HK-2 (cell line): ENCODE data around the gene WBP1L.
"Not testable (repeated sequence)": the region's sequence is repeated elsewhere in the genome, so short reads cannot be mapped to it uniquely, and the experiment has no call there.

Experiments
- DNase-seq: peaks from one replicate; pipeline ENCODE4 v3.0.0-alpha.2; 2018; ENCODE audit not compliant: unreplicated experiment

Gene WBP1L

GRCh38 chr10:102812231-102812876 lies 68.6 kb downstream of the WBP1L start:
- DNase-seq = no peak

DNA sequence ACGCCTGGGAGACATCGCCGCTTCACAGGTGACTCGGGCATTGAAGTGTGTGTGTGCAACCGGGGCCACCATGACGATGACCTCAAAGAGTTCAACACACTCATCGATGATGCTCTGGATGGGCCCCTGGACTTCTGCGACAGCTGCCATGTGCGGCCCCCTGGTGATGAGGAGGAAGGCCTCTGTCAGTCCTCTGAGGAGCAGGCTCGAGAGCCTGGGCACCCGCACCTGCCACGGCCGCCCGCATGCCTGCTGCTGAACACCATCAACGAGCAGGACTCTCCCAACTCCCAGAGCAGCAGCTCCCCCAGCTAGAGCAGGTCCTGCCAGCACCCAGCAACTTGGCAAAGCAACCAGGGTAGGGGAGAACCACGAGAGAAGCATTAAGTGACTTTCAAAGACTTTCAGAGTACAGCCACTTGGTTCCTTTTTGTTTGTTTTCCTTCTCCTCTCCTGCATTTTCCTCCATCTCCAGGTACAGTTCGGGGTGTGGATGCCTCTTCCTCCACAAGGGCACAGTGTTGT lies 69.3 kb downstream of the WBP1L start:
- DNase-seq = no peak

- DNase-seq = no peak
Measured at GRCh38 chr10:102813734-102814452, 70.1 kb downstream of the WBP1L start.

GRCh38 chr10:102814453-102814871 lies 70.7 kb downstream of the WBP1L start:
- DNase-seq = peak; percentile 35

DNA sequence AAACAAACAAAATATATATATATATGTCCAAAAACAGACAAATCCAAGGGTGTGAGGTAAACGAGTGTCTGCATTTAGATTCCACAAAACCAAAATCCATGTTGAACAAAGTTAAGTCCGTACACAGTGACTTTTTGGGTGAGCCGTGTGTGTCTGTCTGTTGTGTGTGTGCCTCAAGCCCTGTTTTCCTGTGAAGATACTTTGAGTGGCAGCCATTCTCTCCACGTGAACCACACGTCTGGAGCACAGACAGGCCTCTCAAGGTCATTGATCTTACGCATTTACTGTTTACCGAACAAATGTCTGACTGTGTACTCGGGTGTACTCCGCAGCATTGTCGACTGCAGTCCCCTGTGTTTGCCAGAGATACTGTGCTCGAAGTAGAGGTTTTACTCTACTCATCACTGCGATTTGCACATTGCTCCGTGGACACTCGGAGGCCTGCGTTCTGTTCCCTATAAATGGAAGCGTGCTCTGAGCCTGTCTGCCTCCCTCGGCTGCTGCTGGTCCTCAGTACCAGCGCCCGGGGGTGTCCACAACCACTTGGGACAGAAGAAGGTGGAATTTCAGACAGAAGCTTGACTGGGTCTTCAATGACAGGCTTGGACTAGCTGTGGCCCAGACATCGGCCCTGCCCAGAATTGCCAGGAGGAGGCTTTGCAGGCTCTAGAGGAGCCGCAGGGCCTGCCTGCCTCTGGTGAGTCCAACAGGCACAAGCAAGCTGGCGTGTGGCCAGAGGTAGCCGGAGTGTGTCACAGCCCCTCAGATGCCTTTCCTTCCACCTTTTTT lies 71.3 kb downstream of the WBP1L start:
- peak; percentile 44 for DNase-seq

GRCh38 chr10:102815790-102816549 lies 72.2 kb downstream of the WBP1L start:
- no peak for DNase-seq

DNA sequence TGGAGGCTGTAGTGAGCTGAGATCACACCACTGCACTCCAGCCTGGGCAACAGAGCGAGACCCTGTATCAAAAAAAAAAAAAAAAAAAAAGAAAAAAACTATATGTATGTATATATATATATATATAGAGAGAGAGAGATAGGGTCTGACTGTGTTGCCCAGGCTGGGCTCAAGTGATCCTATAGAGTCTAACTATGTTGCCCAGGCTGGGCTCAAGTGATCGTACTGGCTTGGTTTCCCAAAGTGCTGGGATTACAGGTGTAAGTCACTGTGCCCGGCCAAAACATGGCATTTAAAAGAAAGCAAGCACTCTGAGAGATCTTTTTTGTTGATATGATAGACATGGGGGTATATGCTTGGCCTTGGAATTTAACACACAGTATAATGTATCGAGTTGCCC lies 73.4 kb downstream of the WBP1L start:
- no peak for DNase-seq

GRCh38 chr10:102819054-102819453 lies 75.3 kb downstream of the WBP1L start:
- no peak for DNase-seq

GRCh38 chr10:102820008-102820407 lies 76.3 kb downstream of the WBP1L start:
- not testable (repeated sequence) for DNase-seq

GRCh38 chr10:102822222-102822621 lies 78.5 kb downstream of the WBP1L start:
- DNase-seq = no peak

- no peak for DNase-seq
Measured at GRCh38 chr10:102824664-102825063, 80.9 kb downstream of the WBP1L start.

DNA sequence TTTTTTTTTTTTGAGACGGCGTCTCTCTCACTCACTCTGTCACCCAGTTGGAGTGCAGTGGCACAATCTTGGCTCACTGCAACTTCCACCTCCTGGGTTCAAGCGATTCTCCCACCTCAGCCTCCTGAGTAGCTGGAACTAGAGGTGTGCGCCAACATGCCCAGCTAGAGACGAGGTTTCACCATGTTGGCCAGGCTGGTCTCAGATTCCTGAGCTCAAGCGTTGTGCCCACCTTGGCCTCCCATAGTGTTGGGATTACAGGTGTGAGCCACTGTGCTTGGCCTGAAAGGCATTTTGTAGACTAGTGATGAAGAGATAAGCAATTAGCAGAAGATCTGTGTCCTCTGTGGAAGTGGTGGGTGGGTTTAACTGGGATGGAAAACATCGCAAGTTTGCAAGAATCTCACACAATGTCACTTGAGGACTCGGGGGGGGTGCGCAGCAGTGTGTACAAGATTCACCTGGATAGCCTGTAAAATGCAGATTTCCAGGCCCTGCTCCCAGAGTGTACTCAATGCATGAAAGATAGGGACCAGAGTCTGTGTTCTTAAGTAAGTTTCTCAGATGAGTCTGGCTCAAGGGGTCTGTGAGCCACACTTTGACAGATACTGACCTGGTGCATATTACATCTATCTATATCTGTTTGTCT lies 82.5 kb downstream of the WBP1L start:
- DNase-seq = no peak

DNA sequence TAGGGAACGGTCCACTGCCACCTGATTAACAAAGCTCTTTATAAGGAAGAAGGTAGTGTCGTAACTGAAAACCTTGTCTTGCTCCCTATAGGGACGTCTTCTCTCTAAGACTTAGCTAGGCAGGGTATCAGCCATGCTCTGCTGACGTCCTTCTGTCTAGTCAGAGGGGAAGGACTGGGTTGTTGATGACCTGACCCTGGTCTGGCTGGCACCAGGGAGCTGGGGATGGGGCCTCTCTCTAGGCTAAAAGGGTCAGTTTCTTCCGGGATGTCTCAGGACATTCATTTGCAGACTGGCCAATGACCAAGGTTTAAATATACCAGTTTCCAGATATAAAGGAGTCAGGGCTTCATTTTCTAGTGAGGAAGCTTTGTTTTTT lies 83.8 kb downstream of the WBP1L start:
- DNase-seq = no peak

DNA sequence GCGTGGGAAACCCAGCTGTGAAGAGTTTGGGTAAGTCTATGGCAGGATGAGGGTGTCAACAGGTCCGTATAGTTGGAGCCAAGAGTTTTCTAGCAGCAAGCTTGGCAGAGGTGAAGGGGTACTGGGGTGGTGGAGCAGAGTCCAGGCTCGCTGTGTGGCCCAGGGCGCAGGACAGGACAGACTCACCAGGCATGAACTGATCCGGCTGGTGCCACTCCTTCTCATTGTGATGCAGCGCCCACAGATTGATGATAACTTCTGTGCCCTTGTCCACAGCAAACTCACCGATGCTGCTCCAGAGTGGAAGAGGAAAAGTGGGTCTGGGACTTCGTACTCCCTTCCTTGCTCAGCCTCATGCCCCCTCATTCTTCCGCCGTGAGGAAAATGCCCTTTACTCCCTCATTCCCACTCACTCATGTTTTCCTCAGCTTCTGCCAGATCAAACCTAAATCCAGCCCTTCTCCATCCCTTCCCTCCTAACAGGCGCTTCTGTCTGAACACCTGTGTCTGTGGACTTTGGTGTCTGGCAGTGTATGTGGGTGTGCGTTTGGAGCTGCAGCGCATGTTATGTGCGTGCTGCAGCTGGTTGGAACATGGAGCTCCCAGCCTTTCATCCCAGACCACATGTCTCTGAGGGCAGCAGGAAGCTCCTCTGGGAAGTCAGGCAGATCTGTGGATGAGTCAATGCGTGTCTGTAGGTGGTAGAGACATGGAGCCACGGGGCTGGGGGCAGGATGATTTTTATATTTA lies 87.7 kb downstream of the WBP1L start:
- DNase-seq = no peak

GRCh38 chr10:102832248-102832647 lies 88.5 kb downstream of the WBP1L start:
- no peak for DNase-seq

GRCh38 chr10:102832987-102833386 lies 89.2 kb downstream of the WBP1L start:
- no peak for DNase-seq

- no peak for DNase-seq
Measured at GRCh38 chr10:102834143-102834542, 90.4 kb downstream of the WBP1L start.

DNA sequence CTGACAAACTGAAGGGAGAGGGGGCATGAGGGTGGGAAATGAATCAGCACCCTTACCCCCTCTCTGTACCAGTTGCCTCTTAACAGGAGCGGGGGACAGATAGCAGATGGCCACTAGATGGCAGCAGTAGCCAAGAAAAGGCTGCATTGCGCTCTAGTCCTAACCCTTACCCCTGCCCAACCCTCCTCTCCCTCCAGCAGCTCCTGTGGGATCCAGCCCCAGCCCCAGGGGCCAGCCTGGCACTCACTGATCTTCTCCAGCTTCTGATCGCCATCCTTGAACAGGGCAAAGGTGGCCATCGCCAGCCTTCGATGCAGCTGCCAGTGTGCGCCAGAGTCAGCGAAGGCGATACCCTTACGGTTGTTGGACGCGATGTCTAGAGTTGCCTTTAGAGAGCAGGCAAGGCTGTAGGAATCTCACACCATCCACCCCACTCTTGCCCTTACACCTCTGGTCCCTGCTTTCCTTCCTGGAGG lies 91.3 kb downstream of the WBP1L start:
- DNase-seq = peak; percentile 72

DNA sequence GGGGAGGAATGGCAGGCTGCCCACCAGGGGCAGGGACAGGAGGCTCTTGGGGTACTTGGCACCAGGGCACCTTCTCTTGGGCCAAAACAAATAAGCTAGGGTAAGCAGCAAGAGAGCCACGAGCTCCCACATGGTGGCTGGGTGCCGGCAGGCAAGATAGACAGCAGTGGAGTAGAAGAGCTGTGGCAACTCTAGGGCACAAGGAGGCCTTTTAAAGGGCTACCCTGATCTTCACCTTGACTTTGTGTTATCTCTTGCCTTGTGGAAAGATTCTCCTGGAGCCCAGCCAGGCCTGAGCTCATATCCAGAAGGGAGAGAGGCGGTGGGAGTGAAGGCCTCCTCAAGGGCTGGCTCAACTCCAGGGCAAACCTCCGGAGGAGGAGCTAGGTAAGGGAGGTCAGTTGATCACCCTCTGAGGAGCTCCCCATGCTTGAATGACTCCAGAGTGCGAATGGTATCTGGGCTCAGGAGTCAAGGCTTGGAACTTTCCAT lies 93.5 kb downstream of the WBP1L start, which contains the start of gene CYP17A1:
CYP17A1 (minus strand) TSS at position 184 of the 492 bp plus-strand sequence; CDS start at position 132, 52 bp downstream.
- DNase-seq = peak; percentile 81
